Fibroblast of skin of back (primary cell): Measurements from ENCODE around the gene MYH4.

Source experiments
- DNase-seq: peaks from one replicate; pipeline ENCODE4 v3.0.0-alpha.2; 2013

Gene MYH4

DNA sequence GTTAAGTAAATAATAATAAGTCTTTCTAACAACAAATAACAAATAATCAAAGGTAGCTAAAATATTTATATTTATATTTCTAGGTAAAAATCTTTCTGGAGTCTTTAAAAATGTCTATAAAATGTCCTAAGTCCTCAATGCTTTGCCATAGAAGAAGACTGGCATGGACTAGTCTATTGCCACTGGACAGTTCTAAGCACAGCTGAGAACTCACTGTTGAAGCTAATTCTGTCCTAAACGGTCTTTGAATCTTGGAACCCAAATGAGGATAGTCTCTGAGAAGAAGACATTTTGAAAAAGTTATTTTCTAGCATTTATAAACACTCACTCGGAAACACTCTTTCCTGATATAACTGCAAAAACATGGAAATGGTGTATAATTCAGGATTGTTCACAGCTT lies 48.1 kb downstream of the MYH4 start:
- DNase-seq: no peak

GRCh38 chr17:10420811-10421210 lies 48.5 kb downstream of the MYH4 start:
- no peak for DNase-seq

DNA sequence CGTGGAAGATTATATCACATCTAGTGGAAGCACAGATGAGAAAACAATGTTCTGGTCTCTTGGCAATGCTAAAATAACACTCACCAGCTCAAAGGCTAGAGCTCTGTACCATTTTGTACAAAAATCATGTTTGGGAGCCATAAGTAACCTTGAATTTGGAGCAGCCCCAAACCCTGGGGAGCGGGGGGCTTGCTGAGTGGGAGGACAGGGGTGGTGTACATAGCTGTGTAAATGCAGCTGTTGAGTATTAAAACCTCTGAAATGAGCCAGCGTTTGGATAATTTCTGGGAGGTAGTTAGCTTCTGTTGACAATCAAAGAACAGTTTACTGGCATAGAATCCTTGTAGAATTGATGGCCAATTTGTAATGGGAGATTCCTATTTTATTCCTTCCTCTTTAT lies 51.9 kb downstream of the MYH4 start:
- DNase-seq: no peak

- no peak for DNase-seq
These were observed 54.2 kb downstream of the MYH4 start for GRCh38 chr17:10415161-10415560.

- no peak for DNase-seq
These were observed 65.8 kb downstream of the MYH4 start for GRCh38 chr17:10403589-10403988.

- no peak for DNase-seq
These were observed 71.0 kb downstream of the MYH4 start for GRCh38 chr17:10398352-10398751.

- no peak for DNase-seq
These were observed 72.7 kb downstream of the MYH4 start for GRCh38 chr17:10396524-10397163.

- no peak for DNase-seq
These were observed 75.0 kb downstream of the MYH4 start for GRCh38 chr17:10394201-10394887.
